ENCODE results near the gene AP3S2.

The AP3S2 gene

GRCh38 chr15:89830639-89831038 is 63.2 kb downstream of the AP3S2 start:
- no peak for DNase-seq

DNA sequence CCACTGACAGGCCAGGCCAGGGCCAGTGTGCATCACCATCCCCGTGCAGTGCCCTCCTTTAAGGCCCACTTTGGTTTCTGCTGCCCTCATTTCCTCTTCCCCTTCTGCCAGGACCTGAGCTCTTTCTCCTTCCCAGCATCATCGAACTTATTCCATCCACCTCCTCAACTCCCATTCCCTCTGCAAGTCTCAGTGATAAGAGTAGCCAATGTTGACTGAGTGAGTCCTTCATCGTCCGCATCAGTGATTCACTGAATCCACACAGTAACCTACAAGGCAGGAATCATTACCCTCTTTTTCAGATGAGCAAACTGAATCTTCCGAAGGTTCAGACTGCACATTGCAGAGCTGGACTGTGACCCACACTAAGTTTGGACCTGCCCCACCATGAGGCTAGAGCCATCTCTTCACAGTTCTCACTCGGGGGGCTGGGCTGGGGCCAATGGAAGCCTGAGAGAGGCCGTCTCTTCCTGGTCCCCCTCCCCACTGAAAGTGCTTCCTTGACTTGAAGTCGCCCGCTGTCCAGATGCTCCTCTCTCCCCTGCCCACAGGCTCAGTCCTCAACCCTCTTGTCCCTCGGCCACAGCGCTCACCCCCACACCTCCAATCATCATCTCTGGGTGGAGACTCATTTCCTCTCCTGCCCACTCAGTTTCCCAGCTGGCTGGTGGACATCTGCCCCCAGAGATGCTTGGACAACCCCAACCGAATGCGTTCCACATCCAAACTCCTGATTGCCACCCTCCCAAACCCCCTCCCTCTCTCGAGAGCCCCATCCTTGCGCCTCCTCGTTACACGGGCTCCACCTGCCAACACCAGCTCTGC is 64.0 kb downstream of the AP3S2 start:
- DNase-seq = no peak

- no peak for DNase-seq
Measured at GRCh38 chr15:89829161-89829560, 64.6 kb downstream of the AP3S2 start.

DNA sequence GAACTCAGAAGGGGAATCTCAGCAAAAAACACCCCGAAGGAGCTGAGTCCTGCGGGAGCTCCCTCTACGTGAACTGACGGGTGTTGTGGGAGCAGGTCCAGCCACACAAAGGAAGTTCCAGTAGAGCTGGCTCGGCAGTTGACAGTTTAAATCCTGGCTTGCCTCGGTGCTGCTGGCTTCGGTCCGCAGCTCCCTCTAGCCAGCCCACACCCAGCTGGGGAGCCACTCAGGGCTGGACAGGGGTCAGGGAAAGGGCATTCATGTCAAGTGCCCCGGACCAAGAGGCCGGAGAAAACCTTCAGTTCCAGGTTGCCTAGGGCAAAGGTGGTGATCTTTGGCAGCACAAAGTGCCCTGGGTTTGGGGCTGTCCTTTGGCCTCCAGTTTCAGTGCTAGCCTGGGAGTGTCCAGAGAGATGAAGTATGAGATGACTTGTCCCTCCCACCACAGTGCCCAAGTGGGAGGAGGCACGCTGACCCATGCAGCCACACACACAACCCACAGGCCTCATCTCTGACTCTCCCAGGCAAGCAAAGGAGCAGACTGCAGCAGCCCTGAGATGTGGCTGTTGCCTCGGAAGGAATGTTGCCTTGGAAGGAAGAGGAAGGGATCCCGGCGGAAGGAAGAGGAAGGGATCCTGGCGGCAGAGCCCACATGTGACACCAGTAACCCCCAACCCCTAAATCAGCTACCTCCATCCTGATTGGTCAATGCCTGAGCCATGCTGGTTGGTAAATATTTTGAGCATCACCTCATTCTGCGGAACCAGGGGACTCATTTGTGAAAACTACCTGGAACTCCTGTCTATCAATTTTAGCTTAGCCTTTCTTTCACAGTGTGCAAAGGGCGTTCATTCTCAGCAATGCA is 65.3 kb downstream of the AP3S2 start:
- DNase-seq = no peak

DNA sequence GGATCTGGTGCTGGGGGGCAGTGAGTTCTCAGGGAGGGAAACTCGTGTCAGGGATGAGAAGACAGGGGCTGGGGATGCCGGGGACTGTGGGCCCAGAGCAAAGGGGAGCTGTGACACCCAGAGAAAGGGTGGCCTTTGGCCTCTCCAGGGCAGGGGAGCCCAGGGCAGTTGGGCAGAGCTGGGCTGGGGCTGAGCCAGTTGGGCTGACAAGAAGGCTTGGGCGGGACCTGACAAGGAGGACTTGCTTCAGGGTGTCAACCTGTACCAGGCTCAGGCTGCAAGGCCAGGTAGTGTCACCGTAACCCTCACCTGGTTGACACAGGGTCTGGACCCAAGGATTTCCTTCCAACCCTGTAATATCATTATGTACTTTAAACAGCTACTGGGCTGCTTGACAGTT is 66.0 kb downstream of the AP3S2 start:
- DNase-seq = no peak

DNA sequence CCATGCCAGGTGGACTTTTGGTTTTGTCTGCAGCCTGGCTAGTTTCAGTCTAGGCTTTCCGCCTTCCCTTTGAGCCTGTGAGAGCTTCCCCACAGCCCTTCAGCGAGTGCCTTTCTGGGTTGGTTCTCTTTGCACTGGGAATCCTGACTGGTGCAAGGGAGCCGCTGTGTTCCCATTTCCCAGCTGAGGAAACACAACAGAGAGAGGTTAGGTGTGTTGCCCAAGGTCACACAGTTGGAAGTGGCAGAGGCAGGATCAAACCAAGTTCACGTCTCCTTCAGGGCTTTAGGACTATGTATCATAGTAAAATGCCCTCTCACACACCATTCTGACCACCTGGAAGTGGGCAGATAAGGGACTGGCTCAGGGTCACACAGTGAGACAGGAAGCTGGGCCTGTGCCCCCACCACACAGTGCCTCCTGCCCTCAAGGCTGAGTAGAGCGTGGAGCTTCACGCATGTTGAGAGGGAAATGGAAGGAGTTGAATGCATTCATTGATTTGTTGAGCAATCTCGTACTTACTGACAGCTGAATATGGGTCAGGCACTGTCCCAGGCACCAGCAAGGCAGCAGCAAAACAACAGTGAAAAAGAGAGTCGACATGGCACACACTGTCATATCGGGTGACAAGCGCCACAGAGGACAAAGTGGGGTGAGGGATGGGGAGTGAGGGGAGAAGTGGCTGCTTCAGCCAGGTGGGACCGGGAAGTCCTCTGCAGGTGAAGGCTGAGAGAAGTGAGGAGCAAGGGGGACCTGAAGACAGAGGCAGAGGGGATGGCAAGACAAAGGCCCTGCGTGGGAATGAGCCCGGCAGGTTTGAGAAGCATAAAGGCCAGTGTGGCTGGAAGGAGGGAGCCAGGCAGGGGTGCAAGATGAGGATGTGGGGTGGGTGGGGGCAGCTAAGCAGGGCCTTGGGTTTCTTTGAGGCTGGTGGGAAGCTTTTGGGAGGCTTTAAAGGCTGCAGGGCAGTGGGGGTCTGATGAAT is 66.8 kb downstream of the AP3S2 start:
- no peak for DNase-seq

DNA sequence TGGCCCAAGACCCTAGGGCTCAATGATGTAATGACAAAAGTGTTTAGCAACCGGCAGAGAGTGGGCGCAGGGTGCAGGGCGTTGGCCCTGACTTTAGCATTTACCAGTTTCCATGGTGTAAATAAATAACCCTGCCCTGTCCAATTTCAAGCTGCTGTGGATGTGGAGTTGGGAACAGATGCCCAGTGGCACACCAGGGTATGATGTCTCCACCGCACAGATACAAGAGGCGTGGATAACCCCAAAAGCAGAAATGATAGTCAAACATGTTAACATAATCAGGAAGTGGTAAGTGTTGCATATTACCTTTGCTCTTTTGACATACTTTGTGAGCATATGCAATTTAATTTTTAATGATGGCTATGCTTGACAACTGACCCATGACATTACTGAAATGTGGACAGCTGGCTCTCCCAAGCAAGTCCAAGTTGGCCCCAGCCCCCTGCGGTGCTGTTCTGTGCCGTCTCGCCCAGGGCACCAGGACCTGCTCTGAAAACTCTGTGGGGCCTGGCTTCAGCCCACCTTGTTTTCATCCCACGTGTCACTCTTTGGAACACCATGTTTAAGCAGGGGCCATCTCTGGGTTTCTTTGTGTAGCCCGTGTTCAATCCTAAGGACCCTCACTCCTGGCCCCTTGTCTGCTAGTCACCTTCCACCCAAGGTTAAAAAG is 68.4 kb downstream of the AP3S2 start:
- no peak for DNase-seq

DNA sequence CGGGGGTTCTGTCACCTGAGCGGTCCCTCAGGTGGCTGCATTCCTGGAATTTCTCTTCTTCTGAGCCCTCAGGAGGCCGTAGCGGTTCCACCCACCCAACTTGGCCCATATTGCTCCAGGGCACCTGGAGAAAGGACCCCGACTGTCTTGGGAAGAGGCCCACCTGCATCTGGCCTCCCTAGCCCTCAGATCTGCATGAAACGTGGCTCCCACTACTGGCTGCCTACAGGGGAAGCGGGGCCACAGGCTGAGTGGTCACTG is 69.3 kb downstream of the AP3S2 start:
- no peak for DNase-seq

GRCh38 chr15:89823836-89824606 is 69.8 kb downstream of the AP3S2 start:
- DNase-seq = no peak

GRCh38 chr15:89822951-89823711 is 70.7 kb downstream of the AP3S2 start:
- no peak for DNase-seq

- no peak for DNase-seq
Measured at GRCh38 chr15:89822611-89822950, 71.2 kb downstream of the AP3S2 start.

GRCh38 chr15:89822026-89822425 is 71.8 kb downstream of the AP3S2 start:
- DNase-seq = no peak

- no peak for DNase-seq
Measured at GRCh38 chr15:89820666-89821611, 72.9 kb downstream of the AP3S2 start.

GRCh38 chr15:89818287-89818686 is 75.5 kb downstream of the AP3S2 start:
- DNase-seq = no peak

GRCh38 chr15:89817701-89818280 is 76.0 kb downstream of the AP3S2 start:
- no peak for DNase-seq

- no peak for DNase-seq
Measured at GRCh38 chr15:89815769-89816168, 78.0 kb downstream of the AP3S2 start.

DNA sequence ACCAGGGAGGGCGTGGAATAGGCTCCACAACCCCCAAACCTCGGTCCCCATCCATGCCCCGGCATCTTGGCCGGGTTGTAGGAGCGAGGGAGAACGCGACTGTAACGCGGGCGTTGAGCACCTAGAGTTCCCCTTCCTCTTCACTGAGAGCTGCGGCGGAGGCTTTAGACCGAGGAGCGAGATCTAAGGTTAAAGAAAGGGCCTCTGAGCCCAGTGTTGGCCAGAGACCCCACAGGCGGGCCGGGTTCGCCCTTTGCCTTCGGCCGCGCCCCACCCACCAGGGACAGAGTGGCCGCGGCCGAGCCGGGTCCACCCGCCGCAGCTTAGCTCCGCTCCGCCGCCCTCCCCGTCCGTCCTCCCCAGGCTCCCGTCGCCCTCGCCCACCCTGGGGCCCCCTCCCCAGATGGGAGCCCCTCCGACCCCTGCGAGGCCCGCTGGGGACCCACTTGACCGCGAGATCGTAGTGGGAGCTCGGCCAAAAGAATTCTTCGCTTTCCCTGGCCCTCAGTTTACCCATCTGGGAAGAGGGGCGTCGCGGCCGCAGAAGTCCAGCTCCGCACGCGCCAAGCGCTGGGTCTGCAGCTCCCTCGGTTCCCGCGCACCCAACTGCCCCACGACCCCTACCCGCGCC is 79.6 kb downstream of the AP3S2 start:
- no peak for DNase-seq

GRCh38 chr15:89813381-89814111 is 80.2 kb downstream of the AP3S2 start:
- DNase-seq = no peak
